ENCODE measurements around the gene KLHL17.
"Not testable (repeated sequence)": the region's sequence is repeated elsewhere in the genome, so short reads cannot be mapped to it uniquely, and the experiment has no call there.

Gene KLHL17

GRCh38 chr1:970973-971730, 10.8 kb downstream of the KLHL17 start:
- DNase-seq, result no peak

- no peak for DNase-seq
These were observed 11.5 kb downstream of the KLHL17 start for GRCh38 chr1:971751-972506.

GRCh38 chr1:972726-973458, 12.5 kb downstream of the KLHL17 start:
- DNase-seq, result no peak

- no peak for DNase-seq
These were observed 13.3 kb downstream of the KLHL17 start for GRCh38 chr1:973459-974292.

- DNase-seq, result no peak
These were observed 13.9 kb downstream of the KLHL17 start for GRCh38 chr1:974293-974640.

GRCh38 chr1:974687-975328, 14.4 kb downstream of the KLHL17 start:
- DNase-seq, result no peak

- DNase-seq, result no peak
These were observed 15.0 kb downstream of the KLHL17 start for GRCh38 chr1:975365-975764.

- DNase-seq, result no peak
These were observed 15.7 kb downstream of the KLHL17 start for GRCh38 chr1:975896-976683.

GRCh38 chr1:976791-977190, 16.4 kb downstream of the KLHL17 start:
- DNase-seq, result not testable (repeated sequence)

- no peak for DNase-seq
These were observed 17.9 kb downstream of the KLHL17 start for GRCh38 chr1:978069-978834.

GRCh38 chr1:978835-979743, 18.7 kb downstream of the KLHL17 start:
- no peak for DNase-seq

GRCh38 chr1:979744-980072, 19.3 kb downstream of the KLHL17 start:
- no peak for DNase-seq

- no peak for DNase-seq
These were observed 19.8 kb downstream of the KLHL17 start for GRCh38 chr1:980137-980571.

- DNase-seq, result no peak
These were observed 20.4 kb downstream of the KLHL17 start for GRCh38 chr1:980602-981395.

GRCh38 chr1:981491-981954, 21.1 kb downstream of the KLHL17 start:
- no peak for DNase-seq

GRCh38 chr1:981955-982558, 21.7 kb downstream of the KLHL17 start, which contains the start of gene PERM1:
Gene PERM1 (minus strand): TSS chr1:982093. CDS start chr1:981029, 1,064 bp downstream.
- DNase-seq, result no peak

GRCh38 chr1:982765-983436, 22.5 kb downstream of the KLHL17 start:
- DNase-seq, result no peak

Data from NCI-H1436 treated with DMSO at 0.1 percent for 48 hours (cell line).